ENCODE measurements around the gene CFAP20. TPM values are rescaled to one million over a fixed set of nuclear protein-coding genes. Genes with fewer than 3 reads are reported as not detected.

Gene CFAP20
- total and polyA plus RNA-seq, 2 of the 13 experiments (the other 11 are each of a cell fraction or from before 2014, with no cell fraction given) = 73.1 to 87.4 TPM

- H3K4me1 ChIP-seq (ENCODE audit: insufficient read depth, low read length) = no peaks in the 10 kb centered on the region
- ATAC-seq (peak; percentile 12), FAIRE-seq (no peak), DNase-seq (ENCODE audit: low spot score) (no peak)
- WGBS (ENCODE audit: low lambda C conversion rate) = 88% methylated on average over 28 of the region's 29 CpGs
- intact Hi-C loops (cut with micrococcal nuclease; ENCODE audit: unreplicated experiment) (no loop called here), in situ Hi-C loops (cut with HindIII; ENCODE audit: extremely low pct_ligation_motif_present, low pct_unique_long_range_greater_than_20kb) (no loop called here)
- no peak overlapping the region for H2AFZ ChIP-seq (ENCODE audit: low read length)
- no peak overlapping the region for H3K9ac ChIP-seq (ENCODE audit: insufficient read depth, low read depth, low read length)
- H3K27ac ChIP-seq (ENCODE audit: extremely low read length, insufficient read depth, low read length) = no peak overlapping the region
- H3K79me2 ChIP-seq (ENCODE audit: insufficient read depth, low read length) = no peaks in the 10 kb centered on the region
- no peak overlapping the region for H3K4me2 ChIP-seq (ENCODE audit: low read depth, low read length)
- no peak overlapping the region for H3K4me3 ChIP-seq (replicated peaks in 1 of 3; ENCODE audit: insufficient read depth in 1 of 3, low read depth in 2 of 3, low read length in 3 of 3)
- H3K27me3 ChIP-seq (ENCODE audit: control insufficient read depth in 1 of 2, insufficient read depth in 2 of 2, low read length in 2 of 2) = no peaks in the 10 kb centered on the region
- ChIA-PET POLR2A (interaction anchor here (1.1 kb wide), 1 partner anchor 133 kb away, joined by 3 read pairs; no protein-coding TSS in a partner anchor), CTCF (ENCODE audit: low intra/inter-chr PET ratio, low total read pairs) (no interaction called here)
- no peak for TF ChIP-seq PBX3 (CRISPR knock-in tag; IDR thresholded peaks at IDR 0.05; ENCODE audit: borderline replicate concordance)
- TF ChIP-seq E2F5 (CRISPR knock-in tag; conservative IDR thresholded peaks at IDR 0.05) = no peak
- peak; percentile 53; the same call in 1 of the 2 replicates for TF ChIP-seq ZC3H13 (CRISPR knock-in tag; IDR thresholded peaks at IDR 0.05)
- no peak for TF ChIP-seq ZNF567 (CRISPR knock-in tag; IDR thresholded peaks at IDR 0.05; ENCODE audit: borderline replicate concordance)
- 0 out of 2 replicates have a peak, but pooled peaks have one; percentile 23 for TF ChIP-seq ZNF891 (CRISPR knock-in tag; IDR thresholded peaks at IDR 0.05)
- TF ChIP-seq AGO2 (optimal IDR thresholded peaks at IDR 0.05; ENCODE audit: low read depth, low read length) = peak; percentile 28
- peak; percentile 37 for TF ChIP-seq POLR2G (IDR thresholded peaks at IDR 0.05; ENCODE audit: low read depth, low read length)
- TF ChIP-seq SALL1 (CRISPR knock-in tag; IDR thresholded peaks at IDR 0.05) = 0 out of 2 replicates have a peak, but pooled peaks have one; percentile 25
- no peak for TF ChIP-seq ZNF644 (CRISPR knock-in tag; IDR thresholded peaks at IDR 0.05; ENCODE audit: low read depth)
- TF ChIP-seq ZNF639 (CRISPR knock-in tag; conservative IDR thresholded peaks at IDR 0.05) = no peak
- no peak for TF ChIP-seq ZHX1 (CRISPR knock-in tag; IDR thresholded peaks at IDR 0.05; ENCODE audit: low read depth)
- no peak for TF ChIP-seq SPEN (CRISPR knock-in tag; IDR thresholded peaks at IDR 0.05; ENCODE audit: low read depth)
- no peak for TF ChIP-seq TRAFD1 (CRISPR knock-in tag; IDR thresholded peaks at IDR 0.05; ENCODE audit: borderline replicate concordance)
- H4K20me1 ChIP-seq (ENCODE audit: insufficient read depth, low read length) = no peaks in the 10 kb centered on the region
- H3K9me3 ChIP-seq (ENCODE audit: low read length) = no peaks in the 10 kb centered on the region
- H3K36me3 ChIP-seq (replicated peaks in 1 of 2; ENCODE audit: control insufficient read depth in 1 of 2, insufficient read depth in 2 of 2, low read length in 2 of 2) = peaks cover 10 to 30% of the 10 kb centered on the region in 2 experiments; a peak in 4 of 5 replicates
- no TSS peak for BruUV-seq (replicated peaks)
Observed at GRCh38 chr16:58157951-58158540, 28.9 kb upstream of the CFAP20 start.

Data from HepG2 (cell line).